CD4-positive, alpha-beta T cell treated with Interleukin-6 for 4 hours (primary cell): ENCODE data around the gene F11R.
A peak's percentile ranks its signal among the peaks of the same experiment; 100 is the strongest.
"Not testable (repeated sequence)": the region's sequence is repeated elsewhere in the genome, so short reads cannot be mapped to it uniquely, and the experiment has no call there.

Source experiments
- DNase-seq: peaks from one replicate; pipeline ENCODE4 v3.0.0-alpha.2; 2020; ENCODE audit warnings: mixed read lengths

Gene F11R

GRCh38 chr1:161020509-161021164 is at the start of gene F11R:
Gene F11R, minus strand, starts transcription at chr1:161021152. Its CDS starts 79 bp downstream, at chr1:161021073.
- DNase-seq = no peak

GRCh38 chr1:161069731-161070270 is 48.8 kb upstream of the F11R start, which contains the start of gene ARHGAP30:
Gene ARHGAP30, minus strand, starts transcription at chr1:161069891. Its CDS starts 267 bp downstream, at chr1:161069624.
- DNase-seq = peak; percentile 90

- peak; percentile 42 for DNase-seq
Measured at GRCh38 chr1:161069241-161069640, 48.3 kb upstream of the F11R start.

- DNase-seq = peak; percentile 88
Measured at GRCh38 chr1:161068306-161069234, 47.6 kb upstream of the F11R start.

GRCh38 chr1:161066694-161067093 is 45.7 kb upstream of the F11R start:
- peak; percentile 39 for DNase-seq

DNA sequence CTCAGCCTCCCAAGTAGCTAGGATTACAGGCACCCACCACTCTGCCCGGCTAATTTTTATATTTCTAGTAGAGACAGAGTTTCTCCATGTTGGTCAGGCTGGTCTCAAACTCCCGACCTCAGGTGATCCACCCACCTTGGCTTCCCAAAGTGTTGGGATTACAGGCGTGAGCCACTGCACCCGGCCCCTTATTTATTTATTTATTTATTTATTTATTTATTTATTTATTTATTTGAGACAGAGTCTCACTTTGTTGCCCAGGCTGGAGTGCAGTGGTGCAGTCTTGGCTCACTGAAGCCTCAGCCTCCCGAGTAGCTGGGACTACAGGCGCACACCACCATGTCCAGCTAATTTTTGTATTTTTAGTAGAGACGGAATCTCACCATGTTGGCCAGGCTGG is 44.7 kb upstream of the F11R start:
- DNase-seq = not testable (repeated sequence)

- not testable (repeated sequence) for DNase-seq
Measured at GRCh38 chr1:161063936-161064335, 43.0 kb upstream of the F11R start.

DNA sequence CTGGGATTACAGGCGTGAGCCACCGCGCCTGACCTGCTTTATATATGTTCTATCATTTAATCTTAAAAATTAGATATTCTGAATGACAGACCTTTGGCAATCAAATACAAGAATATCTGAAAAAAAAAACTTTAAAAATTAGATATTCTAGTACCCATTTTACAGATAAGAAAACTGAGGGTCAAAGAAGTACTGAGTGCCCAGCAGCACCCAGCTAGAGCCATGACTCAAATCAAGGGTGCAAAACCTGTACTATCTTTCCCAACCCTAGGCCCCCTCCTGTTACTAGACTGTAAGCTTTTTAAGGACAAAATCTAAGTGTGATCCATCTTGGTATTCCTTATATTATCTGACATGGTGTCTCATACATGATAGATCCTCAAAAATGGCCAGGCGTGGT is 40.5 kb upstream of the F11R start:
- DNase-seq = no peak

- no peak for DNase-seq
Measured at GRCh38 chr1:161059293-161059692, 38.3 kb upstream of the F11R start.

DNA sequence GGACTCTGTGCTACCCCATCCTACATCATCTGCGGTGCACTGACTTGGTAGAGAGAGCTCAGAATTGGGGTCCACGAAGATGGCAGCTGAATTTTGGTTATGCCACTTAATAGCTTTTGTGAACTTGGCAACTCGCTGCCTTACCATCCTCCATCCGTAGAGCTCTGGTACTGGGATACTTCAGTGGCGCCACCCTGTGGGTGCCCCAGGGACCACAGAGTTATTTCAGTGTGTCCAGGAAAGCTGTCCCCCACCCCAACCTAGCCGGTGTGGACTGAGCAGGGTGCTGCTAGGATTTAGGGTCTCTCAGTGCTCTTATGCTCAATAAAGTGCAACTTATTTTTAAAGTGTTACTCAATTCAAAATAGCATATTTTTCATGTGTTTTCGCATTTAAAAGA is 33.9 kb upstream of the F11R start:
- peak; percentile 31 for DNase-seq

DNA sequence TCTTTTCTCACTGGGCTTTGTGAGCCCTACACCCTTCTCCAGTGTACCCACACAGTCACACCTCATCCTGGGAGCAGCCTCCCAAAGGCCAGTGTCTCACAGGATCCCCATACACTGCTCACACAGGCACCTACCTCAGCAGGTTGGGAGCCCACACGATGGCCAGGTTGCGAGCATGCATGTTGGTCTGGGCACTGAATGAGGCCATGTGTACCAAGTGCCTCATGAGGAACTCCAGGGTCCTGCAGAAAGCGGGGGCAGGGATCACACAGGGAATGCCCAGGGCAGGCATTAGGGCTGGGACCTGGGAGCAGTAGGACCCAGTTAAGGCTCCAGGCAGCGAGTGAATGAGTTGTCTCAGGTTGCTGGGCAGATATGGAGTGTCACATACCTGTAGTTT is 33.3 kb upstream of the F11R start:
- DNase-seq = no peak

DNA sequence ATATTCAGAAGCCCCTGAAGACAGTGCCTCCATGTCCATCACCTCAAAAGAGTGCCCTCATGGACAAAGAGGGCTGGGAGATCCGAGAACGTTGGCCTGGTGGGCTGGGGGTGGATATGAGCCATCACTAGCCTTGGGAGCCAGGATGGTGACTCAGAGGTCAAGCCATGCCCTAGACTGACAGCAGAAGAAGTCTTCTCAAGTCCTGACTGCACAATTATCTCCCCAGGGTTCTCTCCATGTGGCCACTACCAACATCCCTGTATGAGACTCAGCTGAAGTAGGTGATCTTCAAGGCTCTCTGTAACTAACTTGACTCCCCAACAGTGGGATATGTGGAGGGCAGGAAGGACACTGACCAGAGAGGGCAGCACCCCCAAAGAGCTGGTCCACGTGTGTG is 31.9 kb upstream of the F11R start:
- DNase-seq = no peak

GRCh38 chr1:161051219-161051618 is 30.3 kb upstream of the F11R start:
- no peak for DNase-seq

- no peak for DNase-seq
Measured at GRCh38 chr1:161048949-161049722, 28.2 kb upstream of the F11R start.

- DNase-seq = no peak
Measured at GRCh38 chr1:161047436-161048420, 26.8 kb upstream of the F11R start.

- no peak for DNase-seq
Measured at GRCh38 chr1:161046605-161047228, 25.8 kb upstream of the F11R start.

DNA sequence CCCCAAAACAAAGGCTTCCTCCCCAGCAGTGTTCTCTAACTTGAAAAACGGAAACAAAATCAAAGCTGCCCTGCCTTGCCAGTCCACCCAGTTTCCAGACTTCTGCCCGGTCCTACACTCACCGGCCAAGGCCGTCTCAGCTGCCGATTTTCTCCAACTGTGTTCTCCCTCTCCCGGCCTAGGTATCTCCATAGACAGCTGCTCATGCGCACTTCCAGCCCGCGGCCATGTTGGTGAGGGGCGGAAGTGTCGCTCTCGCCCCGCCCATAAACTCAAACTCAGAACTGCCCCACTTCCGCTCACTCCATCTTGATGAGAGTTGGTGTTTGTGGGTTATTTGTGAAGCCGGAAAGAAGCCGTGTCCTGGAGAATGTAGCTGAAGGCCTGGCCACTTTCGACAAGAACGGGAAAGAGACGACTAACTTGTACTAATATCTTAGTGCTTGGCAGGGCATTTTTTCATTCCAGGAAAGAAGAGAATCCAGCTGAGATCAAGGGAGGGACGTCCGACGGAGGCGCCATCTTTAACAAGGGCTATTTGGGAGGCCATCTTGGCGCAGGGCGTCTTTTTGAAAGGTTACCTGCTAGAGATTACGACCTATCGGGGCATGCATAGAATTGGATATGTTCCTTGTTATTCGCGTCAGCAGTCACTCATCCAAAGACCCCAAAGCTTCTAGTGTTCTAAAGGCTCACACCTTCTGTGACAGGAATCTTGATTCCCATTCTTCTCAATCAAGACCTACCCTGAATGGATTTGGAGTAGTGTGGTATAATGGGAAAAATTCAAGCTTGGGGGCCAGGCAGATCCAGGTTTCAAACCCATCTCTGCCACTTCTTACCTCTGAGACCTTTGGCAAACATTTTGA is 25.0 kb upstream of the F11R start, which contains the start of gene USF1:
TSS of gene USF1 (minus strand) at position 242 of the 869 bp plus-strand sequence. CDS start 2,702 bp downstream, outside the sequence.
- DNase-seq = peak; percentile 93

DNA sequence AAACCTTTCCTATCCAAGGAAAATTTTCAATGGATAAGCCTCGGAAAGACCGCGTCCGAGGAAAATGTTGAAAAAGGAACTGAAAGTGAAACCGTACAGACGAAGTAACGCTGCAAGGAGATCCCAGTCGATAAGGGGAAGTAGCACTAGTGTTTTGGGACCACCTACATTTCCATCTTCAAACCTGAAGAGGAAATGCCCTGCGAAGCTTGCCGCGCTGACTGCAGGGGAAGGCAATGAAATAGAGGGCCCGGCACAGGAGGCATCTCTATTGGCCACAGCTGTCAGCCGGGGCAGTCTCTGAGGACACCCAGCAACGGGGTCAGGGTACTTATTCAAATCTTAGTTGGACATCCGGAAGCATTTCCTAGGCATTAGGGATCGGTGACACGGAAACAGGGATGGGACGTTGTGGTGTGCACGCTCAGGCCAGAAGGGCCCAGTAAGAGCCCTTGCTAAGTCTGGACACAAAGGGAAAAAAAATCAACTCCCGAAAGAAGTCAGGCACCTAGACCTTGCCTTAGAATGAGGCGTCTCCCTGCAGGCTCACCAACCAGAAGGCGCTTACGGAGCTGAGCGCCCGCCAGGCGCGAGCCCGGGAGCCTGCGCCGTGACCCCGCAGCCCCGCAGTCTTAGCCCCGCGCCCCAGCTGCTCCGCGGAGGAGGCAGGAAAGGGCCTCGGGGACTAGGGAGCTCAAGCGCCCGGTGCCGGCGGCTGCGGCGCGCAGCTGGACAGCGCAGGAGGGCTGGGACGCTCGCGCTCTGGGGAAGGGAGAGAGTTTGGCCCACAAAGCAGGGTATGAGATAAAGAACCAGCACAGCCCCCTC is 24.2 kb upstream of the F11R start:
- DNase-seq = peak; percentile 64

DNA sequence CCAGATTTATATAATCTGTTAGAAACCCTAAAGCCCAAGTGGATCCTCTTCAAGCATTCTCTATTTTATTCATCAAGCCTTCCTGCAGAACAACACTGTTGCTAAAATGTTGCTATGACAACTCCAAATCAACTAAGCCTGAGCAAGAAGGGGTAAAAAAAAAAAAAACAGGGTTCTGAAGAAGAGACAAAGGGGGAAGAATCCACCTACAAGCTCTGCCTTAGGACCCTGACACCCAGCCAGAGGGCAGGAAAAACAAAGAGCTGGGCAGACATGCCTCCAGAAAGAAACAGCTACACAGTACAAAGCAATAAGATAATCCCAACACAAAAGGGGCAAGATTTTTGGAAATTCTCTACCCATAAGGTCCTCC is 23.6 kb upstream of the F11R start:
- no peak for DNase-seq
